Activated T-cell treated with anti-CD3 and anti-CD28 coated beads for 4 hours (primary cell): ENCODE data around the gene WDFY3.

ENCODE experiments used
- DNase-seq: peaks from one replicate; pipeline ENCODE4 v3.0.0-alpha.2; 2020

WDFY3 gene

DNA sequence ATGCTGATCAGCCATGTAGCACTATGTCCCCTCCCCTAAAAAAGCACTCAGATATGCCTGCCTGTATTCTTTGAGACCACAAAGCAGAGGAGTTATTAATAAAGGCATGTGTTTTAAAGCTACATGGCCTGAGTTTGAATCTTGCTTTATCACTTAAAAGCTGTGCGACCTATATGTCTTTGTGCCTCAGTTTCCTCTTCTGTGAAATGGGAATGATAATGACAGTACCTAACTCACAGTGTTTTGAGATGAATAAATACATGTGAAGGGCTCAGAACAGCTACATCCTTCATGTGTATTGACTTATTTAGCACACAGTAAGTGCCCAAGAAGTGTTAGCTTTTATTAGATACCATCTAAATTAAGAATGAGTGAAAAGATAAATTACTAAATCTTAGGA, 180.0 kb downstream of the WDFY3 start:
- no peak for DNase-seq

DNA sequence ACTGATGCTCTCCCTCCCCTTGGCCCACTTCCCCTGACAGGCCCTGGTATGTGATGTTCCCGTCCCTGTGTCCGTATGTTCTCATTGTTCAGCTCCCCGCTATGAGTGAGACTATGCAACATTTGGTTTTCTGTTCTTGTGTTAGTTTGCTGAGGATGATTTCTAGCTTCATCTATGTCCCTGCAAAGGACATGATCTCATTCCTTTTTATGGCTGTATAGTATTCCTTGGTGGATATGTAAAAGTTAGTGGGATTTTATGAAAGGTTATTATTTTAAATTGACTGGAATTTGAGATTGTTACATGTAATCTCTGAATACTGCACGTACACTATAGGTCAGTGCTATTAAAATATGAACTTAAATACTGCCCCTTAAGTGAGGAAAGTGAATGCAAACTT, 184.0 kb downstream of the WDFY3 start:
- DNase-seq, result no peak

GRCh38 chr4:84780719-84781118, 185.8 kb downstream of the WDFY3 start:
- no peak for DNase-seq

GRCh38 chr4:84778041-84778440, 188.4 kb downstream of the WDFY3 start:
- DNase-seq, result no peak

GRCh38 chr4:84767168-84767567, 199.3 kb downstream of the WDFY3 start:
- no peak for DNase-seq

- no peak for DNase-seq
Observed at GRCh38 chr4:84753321-84753972, 213.0 kb downstream of the WDFY3 start.

DNA sequence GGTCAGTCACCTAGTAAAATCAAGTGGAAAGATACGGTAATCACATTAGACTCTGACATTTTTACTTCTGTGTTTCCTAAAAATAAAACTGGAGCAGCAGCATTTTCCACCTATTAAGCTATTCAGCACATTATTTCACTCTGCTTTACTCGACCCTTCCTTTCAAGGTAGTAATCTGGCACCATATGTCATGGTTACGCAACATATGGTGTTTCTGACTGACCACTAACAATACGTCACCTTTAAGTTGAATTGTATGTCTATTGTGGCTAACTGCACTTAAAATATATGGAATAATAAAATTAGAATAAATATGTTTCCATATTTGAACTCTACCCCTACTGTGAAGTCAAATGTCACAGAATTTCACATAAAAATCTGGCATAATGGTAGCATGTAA, 214.8 kb downstream of the WDFY3 start:
- no peak for DNase-seq

DNA sequence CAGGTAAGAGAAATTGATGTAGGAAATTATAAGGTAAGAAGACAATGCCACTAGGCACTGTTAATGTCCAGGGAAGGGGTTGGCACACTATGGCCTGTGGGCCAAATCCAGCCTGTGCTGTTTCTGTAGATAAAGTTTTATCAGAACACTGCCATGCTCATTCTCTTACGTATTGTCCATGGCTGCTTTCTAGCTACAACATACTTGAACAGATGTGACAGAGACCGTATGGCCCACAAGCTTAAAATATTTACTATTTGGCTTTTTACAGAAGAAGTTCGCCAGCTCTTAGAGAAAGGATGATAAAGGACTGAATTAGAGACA, 215.6 kb downstream of the WDFY3 start:
- no peak for DNase-seq

- DNase-seq, result no peak
Observed at GRCh38 chr4:84750260-84750959, 216.1 kb downstream of the WDFY3 start.

DNA sequence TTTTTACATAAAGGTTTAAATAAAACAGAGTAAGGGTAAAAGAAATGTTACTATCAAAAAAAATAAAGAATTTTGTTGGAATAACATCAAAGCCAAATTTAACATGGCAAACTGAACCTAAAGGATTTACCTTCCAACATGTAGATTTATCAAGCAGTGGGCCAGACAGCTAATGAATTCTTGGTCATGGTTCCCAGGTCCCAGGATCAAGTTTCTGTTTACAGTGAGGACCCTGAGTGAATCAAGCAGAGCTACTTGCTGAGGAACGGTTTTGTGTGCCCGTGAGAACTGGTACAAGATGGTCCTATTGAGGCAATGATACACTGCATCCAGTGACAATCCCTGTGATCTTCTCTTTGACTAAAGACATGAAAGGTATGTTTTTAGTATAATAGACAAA, 226.4 kb downstream of the WDFY3 start:
- DNase-seq, result no peak

- DNase-seq, result no peak
Observed at GRCh38 chr4:84738622-84739021, 227.9 kb downstream of the WDFY3 start.

- no peak for DNase-seq
Observed at GRCh38 chr4:84737656-84738055, 228.8 kb downstream of the WDFY3 start.

GRCh38 chr4:84734037-84734436, 232.5 kb downstream of the WDFY3 start:
- no peak for DNase-seq

- no peak for DNase-seq
Observed at GRCh38 chr4:84733343-84734033, 233.0 kb downstream of the WDFY3 start.

GRCh38 chr4:84730375-84730774, 236.1 kb downstream of the WDFY3 start:
- DNase-seq, result no peak

- no peak for DNase-seq
Observed at GRCh38 chr4:84727491-84727890, 239.0 kb downstream of the WDFY3 start.

DNA sequence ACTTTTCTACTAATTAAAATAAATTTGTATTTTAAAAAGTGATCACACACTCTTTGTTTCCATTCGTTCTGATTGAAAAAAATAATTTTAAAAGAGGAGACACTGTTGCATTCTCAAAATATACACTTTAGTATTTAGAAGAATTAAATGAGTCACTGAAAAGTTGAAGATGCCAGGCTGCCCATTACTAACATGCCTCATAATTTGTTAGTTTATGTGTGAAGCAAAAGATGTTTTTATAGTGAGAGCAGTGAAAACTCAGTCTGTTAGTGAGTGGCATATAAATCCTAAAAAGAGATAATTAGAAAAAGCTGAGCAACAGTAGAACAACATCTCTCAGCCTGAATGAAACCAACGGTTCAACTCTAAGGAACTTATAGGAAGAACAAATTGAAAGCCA, 240.1 kb downstream of the WDFY3 start:
- no peak for DNase-seq

GRCh38 chr4:84722720-84723119, 243.8 kb downstream of the WDFY3 start:
- no peak for DNase-seq

DNA sequence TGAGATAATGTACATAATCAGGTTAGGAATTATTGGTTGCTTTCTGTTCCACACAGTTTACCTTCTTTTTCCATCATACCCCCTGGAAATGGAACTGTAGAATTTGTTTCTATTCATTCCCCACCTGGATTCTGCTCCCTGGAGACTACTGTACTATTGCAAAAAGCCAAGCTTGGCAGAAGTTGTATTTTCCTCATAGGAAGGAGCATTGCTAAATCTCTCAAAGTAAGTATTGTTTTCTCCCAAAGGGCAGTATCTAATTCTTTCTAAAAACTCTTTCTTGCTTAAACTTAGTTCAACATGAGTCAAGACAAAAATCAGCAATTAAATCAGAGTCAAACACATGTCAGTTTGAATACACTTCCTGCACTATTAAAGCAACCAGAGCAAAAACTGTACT, 247.4 kb downstream of the WDFY3 start:
- no peak for DNase-seq

DNA sequence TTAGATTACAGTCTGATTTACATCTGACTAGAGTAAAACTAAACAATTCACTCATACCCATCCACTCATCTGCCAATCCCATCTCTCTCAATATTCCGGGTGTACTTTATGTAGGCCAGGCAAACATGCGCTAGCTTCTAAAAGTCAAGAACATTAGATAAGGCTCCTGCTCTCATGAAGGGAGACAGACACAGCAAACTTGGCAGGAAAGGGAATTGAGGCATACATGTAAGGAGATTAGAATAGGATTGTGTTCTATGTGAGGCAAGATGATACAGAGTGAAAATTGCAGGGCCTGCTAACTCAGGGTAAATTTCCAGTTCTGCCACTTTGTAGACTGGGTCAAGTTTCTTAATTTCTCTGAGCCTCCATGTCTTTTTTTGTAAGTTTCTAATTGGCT, 247.8 kb downstream of the WDFY3 start:
- no peak for DNase-seq

- DNase-seq, result no peak
Observed at GRCh38 chr4:84710548-84710947, 255.9 kb downstream of the WDFY3 start.

DNA sequence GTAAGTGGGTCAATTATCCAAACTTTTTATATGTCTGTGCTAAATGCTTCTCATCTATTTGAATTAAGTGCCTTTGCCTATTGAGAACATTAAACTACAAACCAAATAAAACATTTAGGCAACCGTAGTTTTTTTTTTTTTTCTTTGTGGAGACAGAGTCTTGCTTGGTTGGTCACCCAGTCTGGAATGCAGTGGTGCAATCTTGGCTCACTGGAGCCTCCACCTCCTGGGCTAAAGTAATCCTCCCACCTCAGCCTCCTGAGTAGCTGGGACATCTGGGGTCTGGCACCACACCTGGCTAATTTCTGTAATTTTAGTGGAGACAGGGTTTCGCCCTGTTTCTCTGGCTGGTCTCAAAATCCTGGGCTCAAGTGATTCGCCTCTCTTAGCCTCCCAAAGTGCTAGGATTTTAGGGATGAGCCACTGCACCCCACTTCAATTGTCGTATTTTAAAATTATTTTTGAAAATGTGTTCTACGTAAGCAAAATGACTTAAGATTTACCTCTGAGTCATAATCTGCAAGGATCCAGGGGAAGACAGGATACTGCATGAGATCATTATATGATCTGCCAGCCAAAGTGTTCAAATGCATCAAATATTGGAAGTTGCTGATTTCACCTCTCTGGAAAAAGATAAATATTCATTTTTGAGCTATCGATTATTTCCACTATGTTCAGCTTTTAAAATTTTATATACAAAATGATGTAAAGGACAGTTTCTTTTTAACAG, 257.9 kb downstream of the WDFY3 start:
- no peak for DNase-seq

- no peak for DNase-seq
Observed at GRCh38 chr4:84706286-84706685, 260.2 kb downstream of the WDFY3 start.
